Non-pigmented ciliary epithelial cell (primary cell): ENCODE data around the gene SLC10A7.

Experiments
- DNase-seq: peaks from one replicate; pipeline ENCODE4 v3.0.0-alpha.2; 2010; ENCODE audit warnings: low read depth

The SLC10A7 gene

GRCh38 chr4:146308951-146309350 lies 212.8 kb downstream of the SLC10A7 start:
- no peak for DNase-seq

- DNase-seq = no peak
These were observed 218.9 kb downstream of the SLC10A7 start for GRCh38 chr4:146302822-146303221.

GRCh38 chr4:146299607-146300006 lies 222.1 kb downstream of the SLC10A7 start:
- DNase-seq = no peak

- DNase-seq = no peak
These were observed 227.0 kb downstream of the SLC10A7 start for GRCh38 chr4:146294776-146295175.

GRCh38 chr4:146292508-146292907 lies 229.2 kb downstream of the SLC10A7 start:
- DNase-seq = no peak

GRCh38 chr4:146291313-146291712 lies 230.4 kb downstream of the SLC10A7 start:
- DNase-seq = no peak

GRCh38 chr4:146288193-146288592 lies 233.5 kb downstream of the SLC10A7 start:
- no peak for DNase-seq

- DNase-seq = no peak
These were observed 236.7 kb downstream of the SLC10A7 start for GRCh38 chr4:146285037-146285436.

- no peak for DNase-seq
These were observed 237.7 kb downstream of the SLC10A7 start for GRCh38 chr4:146283758-146284651.

GRCh38 chr4:146282657-146283056 lies 239.1 kb downstream of the SLC10A7 start:
- no peak for DNase-seq

GRCh38 chr4:146278986-146279385 lies 242.8 kb downstream of the SLC10A7 start:
- no peak for DNase-seq

- DNase-seq = no peak
These were observed 246.4 kb downstream of the SLC10A7 start for GRCh38 chr4:146275370-146275769.

GRCh38 chr4:146274774-146275173 lies 247.0 kb downstream of the SLC10A7 start:
- no peak for DNase-seq

- DNase-seq = no peak
These were observed 248.4 kb downstream of the SLC10A7 start for GRCh38 chr4:146273204-146273901.

GRCh38 chr4:146271466-146271865 lies 250.3 kb downstream of the SLC10A7 start:
- DNase-seq = no peak

GRCh38 chr4:146269228-146269653 lies 252.5 kb downstream of the SLC10A7 start:
- no peak for DNase-seq

GRCh38 chr4:146267826-146268225 lies 253.9 kb downstream of the SLC10A7 start:
- DNase-seq = no peak

- no peak for DNase-seq
These were observed 255.7 kb downstream of the SLC10A7 start for GRCh38 chr4:146265950-146266490.

GRCh38 chr4:146263793-146264192 lies 257.9 kb downstream of the SLC10A7 start:
- no peak for DNase-seq

- no peak for DNase-seq
These were observed 260.7 kb downstream of the SLC10A7 start for GRCh38 chr4:146261041-146261440.

- no peak for DNase-seq
These were observed 261.2 kb downstream of the SLC10A7 start for GRCh38 chr4:146260521-146260920.

GRCh38 chr4:146257511-146257910 lies 264.2 kb downstream of the SLC10A7 start:
- DNase-seq = no peak

- DNase-seq = no peak
These were observed 265.4 kb downstream of the SLC10A7 start for GRCh38 chr4:146256328-146256727.
